ENCODE results near the gene SEC24C.
A peak's percentile ranks its signal among the peaks of the same experiment; 100 is the strongest.
"Not testable (repeated sequence)": the region's sequence is repeated elsewhere in the genome, so short reads cannot be mapped to it uniquely, and the experiment has no call there.

The SEC24C gene

GRCh38 chr10:73772281-73773151 is 28.3 kb downstream of the SEC24C start:
- DNase-seq, result peak; percentile 91

GRCh38 chr10:73773152-73773879 is 29.1 kb downstream of the SEC24C start:
- DNase-seq, result no peak

- DNase-seq, result peak; percentile 70
Measured at GRCh38 chr10:73774637-73775036, 30.5 kb downstream of the SEC24C start.

- no peak for DNase-seq
Measured at GRCh38 chr10:73779018-73779417, 34.8 kb downstream of the SEC24C start.

GRCh38 chr10:73779539-73780197 is 35.5 kb downstream of the SEC24C start:
- no peak for DNase-seq

- DNase-seq, result no peak
Measured at GRCh38 chr10:73780301-73780700, 36.1 kb downstream of the SEC24C start.

GRCh38 chr10:73780966-73781365 is 36.8 kb downstream of the SEC24C start:
- no peak for DNase-seq

GRCh38 chr10:73781548-73781878 is 37.3 kb downstream of the SEC24C start:
- DNase-seq, result no peak

- peak; percentile 89 for DNase-seq
Measured at GRCh38 chr10:73781879-73782748, 37.9 kb downstream of the SEC24C start, which contains the start of gene CHCHD1. Gene CHCHD1 (plus strand): TSS chr10:73782048. CDS start chr10:73782076, 28 bp downstream.

GRCh38 chr10:73782749-73783085 is 38.5 kb downstream of the SEC24C start:
- no peak for DNase-seq

GRCh38 chr10:73785211-73785720 is 41.1 kb downstream of the SEC24C start, which contains the start of gene ZSWIM8:
Gene ZSWIM8 (plus strand): TSS chr10:73785606. CDS start chr10:73785879, 273 bp downstream.
- DNase-seq, result peak; percentile 94

- DNase-seq, result peak; percentile 64
Measured at GRCh38 chr10:73785721-73786511, 41.7 kb downstream of the SEC24C start.

GRCh38 chr10:73786512-73786885 is 42.3 kb downstream of the SEC24C start:
- DNase-seq, result no peak

GRCh38 chr10:73787031-73787800 is 43.0 kb downstream of the SEC24C start:
- not testable (repeated sequence) for DNase-seq

GRCh38 chr10:73788864-73789658 is 44.9 kb downstream of the SEC24C start:
- no peak for DNase-seq

- DNase-seq, result no peak
Measured at GRCh38 chr10:73789659-73790055, 45.5 kb downstream of the SEC24C start.

- no peak for DNase-seq
Measured at GRCh38 chr10:73790886-73791625, 46.9 kb downstream of the SEC24C start.

GRCh38 chr10:73791871-73792400 is 47.8 kb downstream of the SEC24C start:
- no peak for DNase-seq

- no peak for DNase-seq
Measured at GRCh38 chr10:73793456-73793855, 49.3 kb downstream of the SEC24C start.
